ENCODE measurements around the gene EFL1.
"Not testable (repeated sequence)": the region's sequence is repeated elsewhere in the genome, so short reads cannot be mapped to it uniquely, and the experiment has no call there.

The EFL1 gene

GRCh38 chr15:82221535-82221934 is 41.0 kb downstream of the EFL1 start:
- peak; percentile 9 for DNase-seq
- in situ Hi-C loops (cut with HindIII; ENCODE audit: low pct_ligation_motif_present, low pct_unique_long_range_greater_than_20kb, low sequenced_read_pairs): not testable (repeated sequence)

- DNase-seq; in situ Hi-C loops (cut with HindIII; ENCODE audit: low pct_ligation_motif_present, low pct_unique_long_range_greater_than_20kb, low sequenced_read_pairs): not testable (repeated sequence)
These were observed 46.4 kb downstream of the EFL1 start for GRCh38 chr15:82216092-82216491.

GRCh38 chr15:82212201-82212600 is 50.3 kb downstream of the EFL1 start:
- in situ Hi-C loops (cut with HindIII; ENCODE audit: low pct_ligation_motif_present, low pct_unique_long_range_greater_than_20kb, low sequenced_read_pairs); DNase-seq: not testable (repeated sequence)

- DNase-seq; in situ Hi-C loops (cut with HindIII; ENCODE audit: low pct_ligation_motif_present, low pct_unique_long_range_greater_than_20kb, low sequenced_read_pairs): not testable (repeated sequence)
These were observed 52.4 kb downstream of the EFL1 start for GRCh38 chr15:82210066-82210597.

GRCh38 chr15:82204575-82204974 is 58.0 kb downstream of the EFL1 start:
- not testable (repeated sequence) for DNase-seq

GRCh38 chr15:82197733-82198594 is 64.6 kb downstream of the EFL1 start:
- DNase-seq: peak; percentile 68
- in situ Hi-C loops (cut with HindIII; ENCODE audit: low pct_ligation_motif_present, low pct_unique_long_range_greater_than_20kb, low sequenced_read_pairs): no loop called here

More at GRCh38 chr15:82204575-82204974, 58.0 kb downstream of the EFL1 start:
- in situ Hi-C loops (cut with HindIII; ENCODE audit: low pct_ligation_motif_present, low pct_unique_long_range_greater_than_20kb, low sequenced_read_pairs): not testable (repeated sequence)

- in situ Hi-C loops (cut with HindIII; ENCODE audit: low pct_ligation_motif_present, low pct_unique_long_range_greater_than_20kb, low sequenced_read_pairs): no loop called here
- DNase-seq: no peak
These were observed 66.2 kb downstream of the EFL1 start for GRCh38 chr15:82196353-82196752.

- DNase-seq; in situ Hi-C loops (cut with HindIII; ENCODE audit: low pct_ligation_motif_present, low pct_unique_long_range_greater_than_20kb, low sequenced_read_pairs): not testable (repeated sequence)
These were observed 66.7 kb downstream of the EFL1 start for GRCh38 chr15:82195818-82196217.

- in situ Hi-C loops (cut with HindIII; ENCODE audit: low pct_ligation_motif_present, low pct_unique_long_range_greater_than_20kb, low sequenced_read_pairs); DNase-seq: not testable (repeated sequence)
These were observed 68.0 kb downstream of the EFL1 start for GRCh38 chr15:82194488-82194887.

- DNase-seq; in situ Hi-C loops (cut with HindIII; ENCODE audit: low pct_ligation_motif_present, low pct_unique_long_range_greater_than_20kb, low sequenced_read_pairs): not testable (repeated sequence)
These were observed 69.1 kb downstream of the EFL1 start for GRCh38 chr15:82193435-82193834.

- in situ Hi-C loops (cut with HindIII; ENCODE audit: low pct_ligation_motif_present, low pct_unique_long_range_greater_than_20kb, low sequenced_read_pairs); DNase-seq: not testable (repeated sequence)
These were observed 70.1 kb downstream of the EFL1 start for GRCh38 chr15:82192394-82192793.

- in situ Hi-C loops (cut with HindIII; ENCODE audit: low pct_ligation_motif_present, low pct_unique_long_range_greater_than_20kb, low sequenced_read_pairs): no loop called here
- no peak for DNase-seq
These were observed 75.7 kb downstream of the EFL1 start for GRCh38 chr15:82186719-82187406.

GRCh38 chr15:82186161-82186560 is 76.4 kb downstream of the EFL1 start:
- in situ Hi-C loops (cut with HindIII; ENCODE audit: low pct_ligation_motif_present, low pct_unique_long_range_greater_than_20kb, low sequenced_read_pairs): no loop called here
- no peak for DNase-seq

GRCh38 chr15:82184776-82185175 is 77.8 kb downstream of the EFL1 start:
- in situ Hi-C loops (cut with HindIII; ENCODE audit: low pct_ligation_motif_present, low pct_unique_long_range_greater_than_20kb, low sequenced_read_pairs): no loop called here
- no peak for DNase-seq

GRCh38 chr15:82184355-82184754 is 78.2 kb downstream of the EFL1 start:
- in situ Hi-C loops (cut with HindIII; ENCODE audit: low pct_ligation_motif_present, low pct_unique_long_range_greater_than_20kb, low sequenced_read_pairs): no loop called here
- DNase-seq: no peak

- in situ Hi-C loops (cut with HindIII; ENCODE audit: low pct_ligation_motif_present, low pct_unique_long_range_greater_than_20kb, low sequenced_read_pairs): no loop called here
- no peak for DNase-seq
These were observed 79.2 kb downstream of the EFL1 start for GRCh38 chr15:82183121-82184031.

GRCh38 chr15:82181371-82181770 is 81.2 kb downstream of the EFL1 start:
- in situ Hi-C loops (cut with HindIII; ENCODE audit: low pct_ligation_motif_present, low pct_unique_long_range_greater_than_20kb, low sequenced_read_pairs): no loop called here
- DNase-seq: no peak

GRCh38 chr15:82178061-82178460 is 84.5 kb downstream of the EFL1 start:
- no peak for DNase-seq
- in situ Hi-C loops (cut with HindIII; ENCODE audit: low pct_ligation_motif_present, low pct_unique_long_range_greater_than_20kb, low sequenced_read_pairs): no loop called here

Measured in ACHN (cell line).